Astrocyte (in vitro differentiated cells and primary cell): ENCODE measurements around the gene YOD1.

Experiments
- EZH2 ChIP-seq: IDR thresholded peaks from 2 replicates; pipeline ENCODE4 v1.6.1; 2012; ENCODE audit warnings: mild to moderate bottlenecking, low read length, inconsistent platforms; ENCODE audit not compliant: insufficient read depth
- TF ChIP-seq, protein P1 (sequence below): IDR thresholded peaks from 2 replicates; pipeline ENCODE4 v1.5.1; 2011; ENCODE audit warnings: low read depth, mild to moderate bottlenecking, inconsistent platforms, low read length, moderate library complexity; ENCODE audit not compliant: insufficient read depth

DNA sequence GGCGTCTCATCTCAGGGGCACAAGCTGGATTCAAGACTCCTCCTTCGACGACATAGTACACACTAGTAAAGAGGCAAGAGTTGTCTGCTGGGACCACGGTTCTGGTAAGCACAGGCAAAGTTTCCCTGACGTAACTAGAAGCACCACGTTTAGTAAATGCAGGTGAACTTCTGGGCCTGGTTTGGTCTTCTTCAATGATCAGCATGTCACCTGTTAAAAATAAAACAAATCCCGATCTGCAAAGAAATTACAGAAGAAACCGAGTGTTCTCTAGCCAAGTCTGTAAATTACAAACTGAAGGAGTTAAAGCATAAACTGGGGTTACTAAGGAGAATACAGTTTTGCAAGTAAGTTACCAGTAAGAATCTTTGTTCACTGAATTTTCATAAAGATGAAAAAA lies 1.5 kb downstream of the YOD1 start:
- TF ChIP-seq, protein P1, sequence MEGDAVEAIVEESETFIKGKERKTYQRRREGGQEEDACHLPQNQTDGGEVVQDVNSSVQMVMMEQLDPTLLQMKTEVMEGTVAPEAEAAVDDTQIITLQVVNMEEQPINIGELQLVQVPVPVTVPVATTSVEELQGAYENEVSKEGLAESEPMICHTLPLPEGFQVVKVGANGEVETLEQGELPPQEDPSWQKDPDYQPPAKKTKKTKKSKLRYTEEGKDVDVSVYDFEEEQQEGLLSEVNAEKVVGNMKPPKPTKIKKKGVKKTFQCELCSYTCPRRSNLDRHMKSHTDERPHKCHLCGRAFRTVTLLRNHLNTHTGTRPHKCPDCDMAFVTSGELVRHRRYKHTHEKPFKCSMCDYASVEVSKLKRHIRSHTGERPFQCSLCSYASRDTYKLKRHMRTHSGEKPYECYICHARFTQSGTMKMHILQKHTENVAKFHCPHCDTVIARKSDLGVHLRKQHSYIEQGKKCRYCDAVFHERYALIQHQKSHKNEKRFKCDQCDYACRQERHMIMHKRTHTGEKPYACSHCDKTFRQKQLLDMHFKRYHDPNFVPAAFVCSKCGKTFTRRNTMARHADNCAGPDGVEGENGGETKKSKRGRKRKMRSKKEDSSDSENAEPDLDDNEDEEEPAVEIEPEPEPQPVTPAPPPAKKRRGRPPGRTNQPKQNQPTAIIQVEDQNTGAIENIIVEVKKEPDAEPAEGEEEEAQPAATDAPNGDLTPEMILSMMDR = no peak
- TF ChIP-seq EZH2 = no peak
